ENCODE measurements around the gene ABCA2. TPM values are rescaled to one million over a fixed set of nuclear protein-coding genes. Genes with fewer than 3 reads are reported as not detected.

The ABCA2 gene
- total RNA-seq, 1 experiment from 2014 or later: 22.4 TPM

GRCh38 chr9:137014166-137014565 lies 13.9 kb downstream of the ABCA2 start:
- no CpG with 5 or more reads among the region's 23 CpGs for WGBS (ENCODE audit: extremely low coverage, insufficient read length, low lambda C conversion rate)

More at GRCh38 chr9:137014166-137014565, 13.9 kb downstream of the ABCA2 start:
- no peak overlapping the region for H4K8ac ChIP-seq (replicated peaks; ENCODE audit: insufficient read length, low read depth, low read length)
- H3K23me2 ChIP-seq (ENCODE audit: insufficient read length, low read depth, low read length, poor library complexity, severe bottlenecking): no peaks in the 10 kb centered on the region
- no peak overlapping the region for H3T11ph ChIP-seq (ENCODE audit: low read length)
- Mint-ChIP-seq H3K27ac (no peak overlapping the region), H3K4me3 (no peak overlapping the region), H3K4me1 (no peaks in the 10 kb centered on the region; a peak in 1 of 4 replicates), H3K36me3 (ENCODE audit: insufficient read depth in 1 of 3, low read depth in 3 of 3) (peaks cover 4 to 13% (median 8%) of the 10 kb centered on the region in 3 experiments; a peak in 5 of 7 replicates), H3K9me3 (no peaks in the 10 kb centered on the region), H3K27me3 (ENCODE audit: low read depth) (no peaks in the 10 kb centered on the region; the same call in 1 of the 2 replicates)
- no peaks in the 10 kb centered on the region for H3K27me3 ChIP-seq (ENCODE audit: insufficient read depth, low read length)
- no peak overlapping the region for H2BK120ac ChIP-seq (ENCODE audit: low read depth, low read length, poor library complexity, severe bottlenecking)
- DNase-seq: no peak
- no peak overlapping the region for H3K14ac ChIP-seq (ENCODE audit: insufficient read depth, low read length)
- H2AFZ ChIP-seq (ENCODE audit: low read length): no peak overlapping the region
- H3K79me2 ChIP-seq (ENCODE audit: insufficient read depth, low read length): no peaks in the 10 kb centered on the region
- no peak overlapping the region for H3K18ac ChIP-seq (ENCODE audit: insufficient read length, low read depth, low read length)
- H3K4ac ChIP-seq (ENCODE audit: low read depth, low read length): no peak overlapping the region
- no peak overlapping the region for H3K4me2 ChIP-seq (ENCODE audit: insufficient read depth, insufficient read length, low read length)
- no peak overlapping the region for H2AK5ac ChIP-seq (ENCODE audit: insufficient read length, low read length)
- no peak for TF ChIP-seq CTCF (conservative IDR thresholded peaks at IDR 0.05)
- no peak overlapping the region for H3K9ac ChIP-seq (ENCODE audit: extremely low read depth, insufficient read length, low read length)
- no peak overlapping the region for H4K91ac ChIP-seq (ENCODE audit: insufficient read length, low read depth, low read length)
- H3K27ac ChIP-seq (ENCODE audit: insufficient read length, low read depth, low read length): no peak overlapping the region
- H2BK5ac ChIP-seq (ENCODE audit: insufficient read length, low read length): no peak overlapping the region
- H3K23ac ChIP-seq (ENCODE audit: insufficient read length, low read depth, low read length): no peak overlapping the region
- no peak overlapping the region for H2BK20ac ChIP-seq (ENCODE audit: low read depth, low read length, poor library complexity, severe bottlenecking)
- H4K5ac ChIP-seq (ENCODE audit: insufficient read length, low read depth, low read length): no peak overlapping the region
- H3K79me1 ChIP-seq (ENCODE audit: insufficient read depth, low read depth, low read length, poor library complexity, severe bottlenecking): no peaks in the 10 kb centered on the region
- no peak overlapping the region for H2BK15ac ChIP-seq (ENCODE audit: low read depth, low read length)
- no peak overlapping the region for H2BK12ac ChIP-seq (ENCODE audit: insufficient read length, low read depth, low read length)
- H3K4me1 ChIP-seq (ENCODE audit: insufficient read depth, low read length): no peaks in the 10 kb centered on the region
- no peaks in the 10 kb centered on the region for H3K9me3 ChIP-seq (ENCODE audit: control insufficient read depth, low read depth, low read length)
- H4K20me1 ChIP-seq (ENCODE audit: control insufficient read depth, insufficient read depth, insufficient read length): peaks cover 2% of the 10 kb centered on the region
- H3K56ac ChIP-seq (ENCODE audit: insufficient read length, low read depth, low read length): no peak overlapping the region

All from H9 (cell line).